ENCODE data around the gene ZNF662. TPM values are rescaled to one million over a fixed set of nuclear protein-coding genes. Genes with fewer than 3 reads are reported as not detected.

Gene ZNF662
- total and polyA plus RNA-seq, 2 experiments from 2014 or later: 1.5 to 2.3 TPM

- Histone ChIP-seq H3K79me2 (ENCODE audit: insufficient read depth) (no peaks in the 10 kb centered on the region), H2AFZ (no peak overlapping the region), H3K9me3 (ENCODE audit: low read depth) (no peaks in the 10 kb centered on the region), H4K20me1 (ENCODE audit: insufficient read depth) (no peaks in the 10 kb centered on the region), H3K9ac (no peak overlapping the region), H3K4me2 (ENCODE audit: unreplicated experiment) (no peak overlapping the region), H3F3A (ENCODE audit: insufficient read depth) (no peaks in the 10 kb centered on the region), H3K27me3 (replicated peaks; ENCODE audit: insufficient read depth) (peaks cover 24% of the 10 kb centered on the region), H3K36me3 (ENCODE audit: low read depth) (no peaks in the 10 kb centered on the region), H3K27ac (no peak overlapping the region), H3K9me2 (ENCODE audit: insufficient read depth) (no peaks in the 10 kb centered on the region), H3K4me1 (ENCODE audit: insufficient read depth) (no peaks in the 10 kb centered on the region), H3K4me3 (no peak overlapping the region)
- no peak for TF ChIP-seq EZH2phosphoT487 (IDR thresholded peaks at IDR 0.05; ENCODE audit: insufficient read depth, low read depth)
- no peak for TF ChIP-seq EZH2 (IDR thresholded peaks at IDR 0.05; ENCODE audit: insufficient read depth, poor library complexity, severe bottlenecking)
- in situ Hi-C loops (cut with MboI): no loop called here
- DNase-seq: no peak
- 82 to 85% methylated on average over 2 of the region's 2 CpGs for WGBS, 2 experiments (ENCODE audit: low coverage in 1 of 2, low lambda C conversion rate in 2 of 2, missing lambda C conversion rate in 2 of 2)
Observed at GRCh38 chr3:42884324-42884723, 21.6 kb upstream of the ZNF662 start.

- TF ChIP-seq EZH2 (IDR thresholded peaks at IDR 0.05; ENCODE audit: insufficient read depth, poor library complexity, severe bottlenecking) (no peak), EZH2phosphoT487 (IDR thresholded peaks at IDR 0.05; ENCODE audit: insufficient read depth, low read depth) (no peak)
- H4K20me1 ChIP-seq (ENCODE audit: insufficient read depth): no peaks in the 10 kb centered on the region
Observed at GRCh38 chr3:42886294-42886822, 19.6 kb upstream of the ZNF662 start.

GRCh38 chr3:42887084-42887483, 18.9 kb upstream of the ZNF662 start:
- Histone ChIP-seq H3K4me3 (no peak overlapping the region), H2AFZ (no peak overlapping the region), H3K4me1 (ENCODE audit: insufficient read depth) (no peaks in the 10 kb centered on the region; the same call in 1 of the 2 replicates), H3K9me2 (ENCODE audit: insufficient read depth) (no peaks in the 10 kb centered on the region), H3K4me2 (ENCODE audit: unreplicated experiment) (no peak overlapping the region), H3F3A (ENCODE audit: insufficient read depth) (no peaks in the 10 kb centered on the region), H3K9ac (no peak overlapping the region), H3K9me3 (ENCODE audit: low read depth) (no peaks in the 10 kb centered on the region), H3K79me2 (ENCODE audit: insufficient read depth) (no peaks in the 10 kb centered on the region), H3K27me3 (replicated peaks; ENCODE audit: insufficient read depth) (peaks cover 24% of the 10 kb centered on the region), H3K27ac (no peak overlapping the region), H3K36me3 (ENCODE audit: low read depth) (no peaks in the 10 kb centered on the region), H4K20me1 (ENCODE audit: insufficient read depth) (no peaks in the 10 kb centered on the region)
- no peak for TF ChIP-seq EZH2phosphoT487 (IDR thresholded peaks at IDR 0.05; ENCODE audit: insufficient read depth, low read depth)
- no peak for TF ChIP-seq EZH2 (IDR thresholded peaks at IDR 0.05; ENCODE audit: insufficient read depth, poor library complexity, severe bottlenecking)
- in situ Hi-C loops (cut with MboI): no loop called here
- DNase-seq: no peak
- 62 to 67% methylated on average over 3 of the region's 3 CpGs for WGBS, 2 experiments (ENCODE audit: low coverage in 1 of 2, low lambda C conversion rate in 2 of 2, missing lambda C conversion rate in 2 of 2)

More at GRCh38 chr3:42886294-42886822, 19.6 kb upstream of the ZNF662 start:
- H3K9me2 ChIP-seq (ENCODE audit: insufficient read depth): no peaks in the 10 kb centered on the region
- no peaks in the 10 kb centered on the region for H3K36me3 ChIP-seq (ENCODE audit: low read depth)
- 41 to 51% methylated on average over 1 of the region's 1 CpG for WGBS, 2 experiments (ENCODE audit: low coverage in 1 of 2, low lambda C conversion rate in 2 of 2, missing lambda C conversion rate in 2 of 2)
- no peak overlapping the region for H3K4me2 ChIP-seq (ENCODE audit: unreplicated experiment)
- in situ Hi-C loops (cut with MboI): no loop called here
- DNase-seq: no peak
- no peaks in the 10 kb centered on the region for H3K79me2 ChIP-seq (ENCODE audit: insufficient read depth)
- H3K4me1 ChIP-seq (ENCODE audit: insufficient read depth): no peaks in the 10 kb centered on the region; the same call in 1 of the 2 replicates
- H3K27ac ChIP-seq: no peak overlapping the region
- no peak overlapping the region for H3K4me3 ChIP-seq
- no peaks in the 10 kb centered on the region for H3K9me3 ChIP-seq (ENCODE audit: low read depth)
- H3F3A ChIP-seq (ENCODE audit: insufficient read depth): no peaks in the 10 kb centered on the region
- peaks cover 24% of the 10 kb centered on the region for H3K27me3 ChIP-seq (replicated peaks; ENCODE audit: insufficient read depth)
- H2AFZ ChIP-seq: no peak overlapping the region
- H3K9ac ChIP-seq: no peak overlapping the region

GRCh38 chr3:42891042-42891441, 14.9 kb upstream of the ZNF662 start:
- in situ Hi-C loops (cut with MboI): no loop called here

More at GRCh38 chr3:42891042-42891441, 14.9 kb upstream of the ZNF662 start:
- Histone ChIP-seq H2AFZ (no peak overlapping the region), H3K36me3 (ENCODE audit: low read depth) (no peaks in the 10 kb centered on the region), H3K4me2 (ENCODE audit: unreplicated experiment) (no peak overlapping the region), H3K9me2 (ENCODE audit: insufficient read depth) (no peaks in the 10 kb centered on the region), H3K4me3 (no peak overlapping the region), H3K9ac (no peak overlapping the region), H3K27me3 (replicated peaks; ENCODE audit: insufficient read depth) (peaks cover 32% of the 10 kb centered on the region), H3K9me3 (ENCODE audit: low read depth) (no peaks in the 10 kb centered on the region), H3F3A (ENCODE audit: insufficient read depth) (no peaks in the 10 kb centered on the region), H3K79me2 (ENCODE audit: insufficient read depth) (no peaks in the 10 kb centered on the region), H4K20me1 (ENCODE audit: insufficient read depth) (no peaks in the 10 kb centered on the region), H3K27ac (no peak overlapping the region), H3K4me1 (ENCODE audit: insufficient read depth) (no peaks in the 10 kb centered on the region; the same call in 1 of the 2 replicates)
- DNase-seq: no peak
- no peak for TF ChIP-seq EZH2phosphoT487 (IDR thresholded peaks at IDR 0.05; ENCODE audit: insufficient read depth, low read depth)
- no peak for TF ChIP-seq EZH2 (IDR thresholded peaks at IDR 0.05; ENCODE audit: insufficient read depth, poor library complexity, severe bottlenecking)
- 76 to 77% methylated on average over 2 of the region's 2 CpGs for WGBS, 2 experiments (ENCODE audit: low coverage in 1 of 2, low lambda C conversion rate in 2 of 2, missing lambda C conversion rate in 2 of 2)
